HG02678 (cell line): ENCODE data around the gene UNG.
A peak's percentile ranks its signal among the peaks of the same experiment; 100 is the strongest.
"Not testable (repeated sequence)": the region's sequence is repeated elsewhere in the genome, so short reads cannot be mapped to it uniquely, and the experiment has no call there.

Source experiments
- ATAC-seq: cut with Tn5 transposase; IDR thresholded peaks from one replicate; pipeline ENCODE4 v1.9.1; 2021; ENCODE audit warnings: mild to moderate bottlenecking, moderate library complexity; ENCODE audit not compliant: unreplicated experiment

UNG gene

GRCh38 chr12:109097435-109098182 is at the start of gene UNG:
Gene UNG, plus strand, starts transcription at chr12:109097597. Its CDS starts 83 bp downstream, at chr12:109097680.
- ATAC-seq: peak; percentile 92

DNA sequence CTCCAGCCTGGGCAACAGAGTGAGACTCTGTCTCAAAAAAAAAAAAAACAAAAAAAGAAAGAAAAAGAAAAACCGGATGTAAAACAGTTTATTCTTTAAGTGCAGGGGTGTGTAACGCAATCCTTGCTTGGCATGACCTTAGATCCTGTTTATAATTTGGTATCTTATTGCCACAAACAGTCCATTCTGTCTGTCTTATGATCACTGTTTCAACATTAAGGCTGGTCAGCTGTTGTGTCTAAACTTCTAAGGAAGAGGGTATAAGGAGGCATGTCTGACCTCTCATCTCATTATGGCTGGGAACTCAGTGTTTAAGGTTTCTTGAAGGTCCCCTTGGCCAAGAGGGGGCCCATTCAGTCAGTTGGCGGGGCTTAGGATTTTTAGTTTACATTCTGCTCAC is 48.7 kb upstream of the UNG start:
- not testable (repeated sequence) for ATAC-seq

- ATAC-seq: not testable (repeated sequence)
These were observed 47.6 kb upstream of the UNG start for GRCh38 chr12:109049794-109050193.

GRCh38 chr12:109052097-109052413 is 45.3 kb upstream of the UNG start:
- ATAC-seq: no peak

GRCh38 chr12:109052414-109053323 is 44.7 kb upstream of the UNG start, which contains the start of gene USP30:
Gene USP30, plus strand, starts transcription at chr12:109052576. Its CDS starts 103 bp downstream, at chr12:109052679.
- ATAC-seq: peak; percentile 80

- ATAC-seq: peak; percentile 48
These were observed 43.8 kb upstream of the UNG start for GRCh38 chr12:109053382-109054123.

DNA sequence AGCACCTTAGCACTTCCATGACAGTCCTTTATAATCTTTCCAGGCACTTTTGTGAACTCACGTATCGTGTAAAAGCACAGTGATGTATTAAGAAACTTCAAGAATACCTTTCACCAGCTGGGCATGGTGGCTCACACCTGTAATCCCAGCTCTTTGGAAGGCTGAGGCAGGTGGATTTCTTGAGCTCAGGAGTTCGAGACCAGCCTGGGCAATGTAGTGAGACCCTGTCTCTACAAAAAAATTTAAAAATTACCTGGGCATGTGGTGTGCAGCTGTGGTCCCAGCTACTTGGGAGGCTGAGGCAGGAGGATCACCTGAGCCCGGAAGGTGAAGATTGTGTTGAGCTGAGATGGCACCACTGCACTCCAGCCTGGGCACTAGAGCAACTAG is 43.3 kb upstream of the UNG start:
- ATAC-seq: peak; percentile 1

GRCh38 chr12:109054520-109054919 is 42.9 kb upstream of the UNG start:
- no peak for ATAC-seq

- no peak for ATAC-seq
These were observed 40.5 kb upstream of the UNG start for GRCh38 chr12:109056891-109057290.

GRCh38 chr12:109057376-109057775 is 40.0 kb upstream of the UNG start:
- ATAC-seq: no peak

DNA sequence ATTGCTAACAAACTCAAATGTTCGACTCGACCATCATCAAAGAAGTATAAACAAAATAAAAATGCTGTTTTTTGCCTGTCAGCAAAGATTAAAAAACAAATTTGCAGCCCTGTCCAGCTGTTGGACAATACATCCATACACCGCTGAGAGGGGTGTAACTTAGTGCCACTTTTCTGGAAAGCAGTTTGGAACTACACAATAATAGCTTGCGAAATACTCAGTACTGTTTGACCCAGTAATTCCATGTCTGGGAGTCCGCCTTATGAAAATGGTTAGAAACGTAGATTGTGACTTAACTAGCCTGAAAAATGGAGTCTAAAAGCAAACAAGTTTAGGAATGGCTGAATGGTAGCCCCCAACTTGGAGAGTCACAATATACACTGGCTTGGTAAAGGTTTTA is 38.6 kb upstream of the UNG start:
- ATAC-seq: no peak

- ATAC-seq: no peak
These were observed 33.3 kb upstream of the UNG start for GRCh38 chr12:109064143-109064542.

DNA sequence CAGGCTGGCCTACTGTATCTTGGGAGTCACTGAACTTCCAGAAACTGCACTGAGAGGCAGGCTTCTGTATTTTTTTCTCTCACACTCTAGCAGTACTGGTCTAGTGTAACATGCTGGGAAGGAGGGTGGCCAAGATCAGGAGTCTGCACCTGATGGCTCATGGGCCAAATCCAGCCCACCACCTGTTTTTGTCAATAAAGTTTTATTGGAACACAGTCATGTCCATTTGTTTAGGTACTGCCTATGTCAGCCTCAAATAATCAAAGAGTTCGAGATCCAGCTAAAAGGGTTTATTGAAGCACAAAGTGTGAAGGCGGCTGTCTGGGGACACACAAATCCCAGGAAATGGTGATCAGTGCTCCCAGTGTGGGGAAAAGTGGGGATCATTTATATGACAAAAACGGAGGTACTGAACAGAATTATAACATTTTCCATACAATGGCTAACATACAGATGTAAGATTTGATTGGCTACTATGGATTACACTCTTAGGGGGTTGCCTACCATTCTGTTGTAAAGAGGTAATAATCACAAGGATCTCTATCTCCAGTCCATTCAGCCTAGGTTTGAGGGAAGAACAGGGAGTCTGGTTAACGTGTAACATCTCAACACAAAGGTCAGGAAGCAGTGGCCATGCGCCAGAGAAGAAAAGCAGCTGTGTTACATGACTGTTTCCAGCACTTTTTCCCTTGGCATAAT is 32.1 kb upstream of the UNG start:
- ATAC-seq: no peak

DNA sequence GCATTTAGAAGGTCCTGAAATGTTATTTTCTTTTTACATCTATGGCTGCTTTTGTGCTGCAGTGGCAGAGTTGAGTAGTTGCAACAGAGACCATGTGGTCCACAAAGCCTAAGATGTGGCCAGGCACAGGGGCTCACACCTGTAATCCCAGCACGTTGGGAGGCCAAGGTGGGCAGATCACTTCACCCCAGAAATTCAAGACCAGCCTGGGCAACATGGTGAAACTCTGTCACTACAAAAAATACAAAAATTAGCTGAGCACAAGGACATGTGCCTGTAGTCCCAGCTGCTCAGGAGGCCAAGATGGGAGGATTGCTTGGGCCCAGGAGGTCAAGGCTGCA is 31.6 kb upstream of the UNG start:
- no peak for ATAC-seq

GRCh38 chr12:109069307-109070271 is 27.8 kb upstream of the UNG start:
- no peak for ATAC-seq

- ATAC-seq: no peak
These were observed 22.5 kb upstream of the UNG start for GRCh38 chr12:109074866-109075265.

GRCh38 chr12:109082751-109083150 is 14.6 kb upstream of the UNG start:
- no peak for ATAC-seq

DNA sequence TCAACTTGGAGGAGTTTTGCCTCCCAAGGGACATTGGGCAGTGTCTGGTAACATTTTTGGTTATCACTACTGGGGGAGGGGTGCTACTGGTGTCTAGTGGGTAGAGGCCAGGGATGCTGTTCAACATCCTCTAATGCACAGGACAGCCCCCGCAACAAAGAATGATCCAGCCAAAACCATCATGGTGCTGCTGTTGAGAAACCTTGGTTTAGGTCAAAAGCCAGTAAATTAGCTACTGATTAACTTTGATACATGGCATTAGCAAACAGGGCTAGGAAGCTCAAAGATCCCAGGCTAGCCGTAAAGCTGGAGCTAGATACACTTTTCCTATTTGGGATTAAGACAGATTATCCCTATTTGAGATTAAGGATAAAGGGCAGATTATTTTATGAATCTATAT is 13.0 kb upstream of the UNG start:
- ATAC-seq: no peak

DNA sequence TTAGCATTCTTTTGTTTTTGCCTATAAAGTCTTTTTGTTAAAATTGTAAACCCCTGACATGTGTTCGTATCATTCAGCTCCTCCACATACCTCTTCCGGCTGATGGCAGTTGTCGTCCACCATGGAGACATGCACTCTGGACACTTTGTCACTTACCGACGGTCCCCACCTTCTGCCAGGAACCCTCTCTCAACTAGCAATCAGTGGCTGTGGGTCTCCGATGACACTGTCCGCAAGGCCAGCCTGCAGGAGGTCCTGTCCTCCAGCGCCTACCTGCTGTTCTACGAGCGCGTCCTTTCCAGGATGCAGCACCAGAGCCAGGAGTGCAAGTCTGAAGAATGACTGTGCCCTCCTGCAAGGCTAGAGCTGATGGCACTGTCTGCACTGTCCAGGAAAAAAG is 11.8 kb upstream of the UNG start:
- ATAC-seq: no peak

- no peak for ATAC-seq
These were observed 10.1 kb upstream of the UNG start for GRCh38 chr12:109087250-109087649.
